Adrenal gland (tissue), 5 donors: Measurements from ENCODE around the gene HOXB7.

Experiments used
- POLR2A ChIP-seq, 2 donors: fragments of 450-650 bp; IDR thresholded peaks; one replicate each; pipeline ENCODE4 v1.6.1; 2017; ENCODE audit warnings: antibody characterized with exemption in 2 of 2, mild to moderate bottlenecking in 2 of 2, moderate library complexity in 1 of 2
- TF ChIP-seq, protein P1 (sequence below), 6 experiments: fragments of 450-650 bp in 4 of 6; fragments of 200-600 bp in 2 of 6; sonication (generic) in 1 of 6; IDR thresholded peaks; 1 replicate in 5 of 6; 2 replicates in 1 of 6; pipeline versions ENCODE4 v1.5.1 to v1.8.0; 2016 to 2021; ENCODE audit warnings: antibody characterized with exemption in 6 of 6, mild to moderate bottlenecking in 2 of 6, moderate library complexity in 1 of 6
- donor health status: DM: no; HTN: no; CAD: no.

- no peak for TF ChIP-seq POLR2A (IDR thresholded peaks at IDR 0.05)
- TF ChIP-seq, protein P1, sequence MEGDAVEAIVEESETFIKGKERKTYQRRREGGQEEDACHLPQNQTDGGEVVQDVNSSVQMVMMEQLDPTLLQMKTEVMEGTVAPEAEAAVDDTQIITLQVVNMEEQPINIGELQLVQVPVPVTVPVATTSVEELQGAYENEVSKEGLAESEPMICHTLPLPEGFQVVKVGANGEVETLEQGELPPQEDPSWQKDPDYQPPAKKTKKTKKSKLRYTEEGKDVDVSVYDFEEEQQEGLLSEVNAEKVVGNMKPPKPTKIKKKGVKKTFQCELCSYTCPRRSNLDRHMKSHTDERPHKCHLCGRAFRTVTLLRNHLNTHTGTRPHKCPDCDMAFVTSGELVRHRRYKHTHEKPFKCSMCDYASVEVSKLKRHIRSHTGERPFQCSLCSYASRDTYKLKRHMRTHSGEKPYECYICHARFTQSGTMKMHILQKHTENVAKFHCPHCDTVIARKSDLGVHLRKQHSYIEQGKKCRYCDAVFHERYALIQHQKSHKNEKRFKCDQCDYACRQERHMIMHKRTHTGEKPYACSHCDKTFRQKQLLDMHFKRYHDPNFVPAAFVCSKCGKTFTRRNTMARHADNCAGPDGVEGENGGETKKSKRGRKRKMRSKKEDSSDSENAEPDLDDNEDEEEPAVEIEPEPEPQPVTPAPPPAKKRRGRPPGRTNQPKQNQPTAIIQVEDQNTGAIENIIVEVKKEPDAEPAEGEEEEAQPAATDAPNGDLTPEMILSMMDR (IDR thresholded peaks at IDR 0.05): no peak
Observed at GRCh38 chr17:48588074-48588415, 22.8 kb downstream of the HOXB7 start.
